HG03108 (cell line): Measurements from ENCODE around the gene LRRFIP1.

ENCODE experiments used
- ATAC-seq: cut with Tn5 transposase; IDR thresholded peaks from one replicate; pipeline ENCODE4 v1.9.1; 2021; ENCODE audit warnings: moderate library complexity; ENCODE audit not compliant: unreplicated experiment

Gene LRRFIP1

DNA sequence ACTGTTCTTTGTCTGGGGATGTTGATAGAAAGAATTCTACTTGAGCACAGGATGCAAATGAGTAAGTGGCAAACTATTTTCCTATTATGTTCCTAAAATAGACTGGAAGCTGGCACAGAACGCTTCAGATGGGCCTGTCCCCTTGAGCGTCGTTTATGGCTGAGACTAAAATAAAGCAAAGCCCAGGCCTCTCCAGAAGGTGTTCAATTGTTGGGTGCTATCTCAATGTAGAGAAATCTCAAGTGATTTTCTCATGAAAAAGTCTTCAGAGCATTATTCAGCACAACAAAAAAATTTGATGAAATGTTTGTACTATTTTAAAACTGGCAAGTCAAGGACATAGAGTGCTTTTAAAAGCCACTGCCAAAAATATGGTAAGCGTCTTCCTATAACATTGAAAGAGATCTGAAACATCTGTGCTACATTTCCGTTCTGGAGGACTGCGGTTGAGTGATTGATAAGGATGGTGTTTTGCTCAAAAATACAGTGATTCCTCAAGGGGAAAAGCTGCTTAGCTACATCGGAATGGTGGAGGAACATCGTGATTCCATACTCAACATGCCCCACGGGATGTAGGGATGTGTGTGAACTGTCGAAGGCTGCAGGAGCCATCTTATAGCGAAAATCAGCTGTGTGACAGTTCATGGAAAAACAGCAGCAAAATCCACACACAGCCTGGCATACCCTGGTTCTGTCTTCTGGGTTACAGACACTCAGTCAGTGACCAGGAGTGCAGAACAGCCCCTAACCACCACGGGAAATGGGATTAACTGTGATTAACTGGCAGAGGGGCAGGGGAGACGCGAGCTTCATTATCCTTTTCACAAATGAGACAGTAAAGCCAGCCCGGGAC lies 10.4 kb upstream of the LRRFIP1 start:
- no peak for ATAC-seq

DNA sequence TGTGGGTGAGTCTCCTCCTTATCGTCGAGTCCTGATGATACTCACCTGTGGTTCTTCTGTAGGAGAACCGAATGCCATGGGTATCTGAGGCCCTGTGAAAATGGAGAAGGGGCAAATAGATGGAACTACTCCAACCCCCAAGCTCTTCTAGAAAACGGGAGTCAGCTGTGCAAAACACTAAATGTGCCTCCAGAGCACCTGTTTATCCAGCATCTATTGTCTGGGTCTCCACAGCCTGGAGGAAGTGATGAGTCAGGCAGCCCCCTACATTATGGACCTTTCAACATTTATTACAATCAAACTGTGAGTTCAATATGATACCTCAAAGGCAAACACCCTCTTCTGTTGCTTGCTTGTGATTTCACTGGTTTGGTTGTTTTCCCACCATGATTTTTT lies 9.8 kb upstream of the LRRFIP1 start:
- no peak for ATAC-seq

- no peak for ATAC-seq
Observed at GRCh38 chr2:237618449-237618848, 8.9 kb upstream of the LRRFIP1 start.

DNA sequence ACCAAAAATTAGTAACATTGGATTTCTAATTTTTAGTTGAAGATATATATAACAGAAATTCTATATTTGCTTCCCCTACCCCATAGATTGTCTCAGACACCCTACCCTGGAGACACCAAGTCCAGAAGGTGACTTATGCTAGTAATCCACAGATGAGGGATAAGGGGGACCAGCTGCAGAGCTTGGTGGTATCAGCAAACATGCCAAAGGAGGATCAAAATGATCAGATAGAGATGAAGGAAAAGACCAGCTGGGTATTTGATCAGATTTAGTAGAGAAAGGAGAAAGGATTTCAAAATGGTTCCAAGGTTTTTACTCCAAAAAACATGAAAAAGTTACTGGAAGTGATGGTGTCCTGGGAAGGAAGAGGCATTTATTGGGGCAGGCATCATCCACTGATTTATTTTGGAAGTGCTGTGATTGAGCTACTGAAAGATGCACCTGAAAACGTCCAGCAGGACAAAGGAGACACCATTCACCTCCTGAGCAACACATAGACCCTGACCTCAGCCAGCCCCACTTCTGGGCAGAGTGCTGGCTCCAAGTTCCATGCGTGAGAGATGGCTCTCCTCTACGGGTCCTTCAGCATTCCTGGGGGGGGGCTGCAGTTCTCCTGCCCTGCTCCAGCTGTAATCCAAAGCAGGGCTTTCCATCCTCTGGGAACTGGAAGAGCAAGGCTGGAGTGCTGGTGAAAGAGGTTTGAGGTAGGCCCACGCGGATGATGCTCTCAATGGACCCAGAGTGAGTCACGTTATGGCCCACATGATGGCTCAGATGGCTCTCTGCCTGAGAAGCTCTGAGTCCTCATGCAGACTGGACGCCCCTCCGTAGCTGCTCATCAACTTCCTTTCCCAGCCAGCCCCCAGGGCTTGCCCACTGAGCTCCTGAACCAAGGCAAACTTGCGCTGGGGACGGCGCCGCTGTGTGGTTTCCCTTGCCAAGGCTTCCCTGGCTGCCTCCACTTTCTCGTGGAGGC lies 3.7 kb upstream of the LRRFIP1 start:
- ATAC-seq: no peak

DNA sequence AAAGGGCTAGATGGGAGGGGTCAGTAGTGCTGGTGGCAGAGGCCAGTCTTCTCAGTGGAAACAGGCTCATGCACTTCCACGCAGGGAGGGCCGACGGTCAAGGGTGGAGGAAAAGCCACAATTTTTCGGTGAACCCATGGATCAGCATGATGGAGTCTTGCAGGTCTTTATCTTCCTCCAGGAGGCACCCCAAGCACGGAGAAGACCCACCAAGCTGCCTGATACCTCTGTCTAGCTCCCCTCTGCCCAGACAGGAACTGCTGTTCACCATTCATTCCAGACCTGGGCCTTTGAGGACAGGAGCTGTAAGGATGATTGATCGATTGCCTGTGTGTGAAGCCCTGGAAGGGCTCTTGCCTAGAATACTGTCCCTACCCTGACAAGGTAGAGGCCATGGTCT lies 2.8 kb upstream of the LRRFIP1 start:
- ATAC-seq: no peak

- ATAC-seq: no peak
Observed at GRCh38 chr2:237625216-237625705, 2.1 kb upstream of the LRRFIP1 start.

DNA sequence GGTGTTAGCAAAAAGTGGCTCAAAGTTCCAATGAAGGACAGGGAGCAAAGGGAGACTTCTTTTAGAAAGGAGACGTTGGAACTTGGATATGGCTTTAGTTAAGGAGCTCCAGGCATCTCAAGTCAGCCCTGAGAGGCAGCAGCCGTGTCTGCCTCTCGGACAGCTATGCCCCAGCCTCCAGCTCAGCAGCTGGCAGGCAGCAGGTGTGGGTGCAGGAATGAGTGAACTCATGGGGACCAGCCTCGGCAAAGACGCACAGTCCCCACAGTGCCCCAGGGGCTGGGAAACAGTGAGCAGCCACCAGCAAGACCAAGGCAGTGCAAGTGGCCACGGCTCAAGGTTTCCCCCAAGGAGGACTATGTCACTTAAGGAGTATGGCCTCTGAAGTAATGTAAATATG lies 1.6 kb upstream of the LRRFIP1 start:
- ATAC-seq: no peak

- ATAC-seq: no peak
Observed at GRCh38 chr2:237626813-237627440, 460 bp upstream of the LRRFIP1 start.

- ATAC-seq: no peak
Observed at GRCh38 chr2:237628247-237629187, 1.1 kb downstream of the LRRFIP1 start.

GRCh38 chr2:237629188-237629534 lies 1.8 kb downstream of the LRRFIP1 start:
- no peak for ATAC-seq

- ATAC-seq: no peak
Observed at GRCh38 chr2:237629739-237630138, 2.4 kb downstream of the LRRFIP1 start.

DNA sequence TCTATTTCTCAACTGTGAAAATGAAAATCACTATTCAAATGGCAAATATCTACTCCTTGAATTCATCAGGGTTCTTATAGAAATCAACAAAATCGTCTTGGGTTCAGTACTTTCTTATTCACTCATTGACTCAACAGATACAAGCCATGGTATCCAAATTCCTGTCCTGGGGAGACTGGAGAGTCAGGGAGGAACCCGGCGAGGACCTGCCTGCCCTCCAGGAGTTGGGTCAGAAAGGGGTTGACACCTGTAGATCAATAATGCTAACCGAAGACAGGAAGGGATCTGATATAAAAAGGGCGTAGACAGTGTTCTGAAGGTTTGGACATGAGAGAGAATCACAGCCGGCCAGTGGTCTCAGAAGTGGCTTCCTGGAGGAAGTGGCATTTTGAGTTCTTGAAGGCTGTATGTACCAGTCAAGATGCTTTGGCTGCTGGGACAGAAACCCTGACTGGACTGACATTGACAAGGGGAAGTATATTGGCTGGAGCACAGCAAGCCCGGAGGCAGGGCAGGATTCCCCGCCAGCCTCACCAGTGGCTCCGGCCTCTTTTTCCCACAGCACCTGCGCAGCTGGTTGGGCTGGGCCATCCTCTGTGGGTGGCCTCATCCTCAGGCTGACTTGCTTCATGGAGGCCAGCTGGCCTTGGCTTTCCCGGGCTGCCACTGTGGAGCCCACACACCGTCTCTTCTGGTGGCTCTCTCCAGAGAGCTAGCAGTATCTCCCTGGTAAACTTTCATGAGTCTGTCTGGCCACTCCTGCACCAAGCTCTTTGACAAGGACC lies 3.0 kb downstream of the LRRFIP1 start:
- ATAC-seq: no peak

DNA sequence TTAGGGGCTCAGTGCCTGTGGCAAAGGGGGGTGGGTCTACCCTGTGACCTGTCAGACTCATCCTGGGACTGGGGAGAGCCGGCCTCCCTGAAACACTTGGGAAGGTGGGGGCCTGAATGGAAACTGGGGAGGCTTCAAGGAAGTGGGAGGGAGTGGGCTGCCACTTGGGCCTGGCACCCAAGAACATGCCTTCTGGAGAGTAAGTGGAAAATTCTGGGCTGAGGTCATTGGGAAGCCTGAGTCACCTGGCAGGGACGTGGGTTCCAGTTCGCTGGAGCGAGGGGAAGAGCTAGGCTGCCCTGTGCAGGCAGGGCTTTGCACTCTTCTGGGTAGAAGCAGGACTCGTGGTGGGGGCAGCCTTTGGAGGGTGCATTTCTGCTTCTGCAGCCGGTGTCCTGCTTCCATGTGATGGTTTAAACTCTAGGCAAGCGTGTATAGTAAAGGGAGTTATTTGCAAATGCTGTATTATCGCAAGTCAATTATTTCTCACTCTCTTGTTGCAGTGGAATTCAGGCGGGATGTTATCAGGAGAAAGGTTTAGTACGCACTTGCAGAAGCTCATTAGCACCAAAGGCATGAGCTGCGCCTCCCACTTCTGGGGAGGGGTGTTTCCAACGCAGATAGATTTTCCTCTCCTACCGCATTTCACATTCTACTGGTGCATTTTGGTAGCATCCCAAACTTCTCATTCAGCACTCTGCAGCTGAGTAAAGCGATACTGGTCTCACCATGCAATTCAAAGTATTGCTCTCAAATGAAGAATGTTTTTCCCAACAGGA lies 3.8 kb downstream of the LRRFIP1 start:
- ATAC-seq: no peak

- ATAC-seq: no peak
Observed at GRCh38 chr2:237631801-237632585, 4.6 kb downstream of the LRRFIP1 start.

GRCh38 chr2:237633061-237633561 lies 5.7 kb downstream of the LRRFIP1 start:
- ATAC-seq: no peak

DNA sequence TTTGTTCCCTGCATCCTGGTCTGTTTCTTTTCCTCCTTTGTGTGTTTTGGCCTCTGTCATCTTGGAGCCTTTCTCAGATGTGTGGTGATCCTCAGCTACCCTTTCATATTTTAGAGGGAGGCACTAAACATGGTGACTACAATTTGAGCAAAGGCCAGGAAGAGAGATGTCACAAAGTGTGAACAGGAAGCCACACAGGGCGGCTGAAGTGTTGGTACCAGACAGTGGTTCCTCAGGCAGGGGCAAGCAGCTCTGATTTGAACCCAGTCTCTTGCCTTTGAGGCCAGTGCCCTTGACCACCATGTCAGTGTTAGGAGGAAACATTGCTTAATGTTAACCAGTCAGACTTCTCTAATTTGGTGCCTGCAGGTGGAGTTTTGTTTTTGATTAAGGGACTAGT lies 9.2 kb downstream of the LRRFIP1 start:
- no peak for ATAC-seq

DNA sequence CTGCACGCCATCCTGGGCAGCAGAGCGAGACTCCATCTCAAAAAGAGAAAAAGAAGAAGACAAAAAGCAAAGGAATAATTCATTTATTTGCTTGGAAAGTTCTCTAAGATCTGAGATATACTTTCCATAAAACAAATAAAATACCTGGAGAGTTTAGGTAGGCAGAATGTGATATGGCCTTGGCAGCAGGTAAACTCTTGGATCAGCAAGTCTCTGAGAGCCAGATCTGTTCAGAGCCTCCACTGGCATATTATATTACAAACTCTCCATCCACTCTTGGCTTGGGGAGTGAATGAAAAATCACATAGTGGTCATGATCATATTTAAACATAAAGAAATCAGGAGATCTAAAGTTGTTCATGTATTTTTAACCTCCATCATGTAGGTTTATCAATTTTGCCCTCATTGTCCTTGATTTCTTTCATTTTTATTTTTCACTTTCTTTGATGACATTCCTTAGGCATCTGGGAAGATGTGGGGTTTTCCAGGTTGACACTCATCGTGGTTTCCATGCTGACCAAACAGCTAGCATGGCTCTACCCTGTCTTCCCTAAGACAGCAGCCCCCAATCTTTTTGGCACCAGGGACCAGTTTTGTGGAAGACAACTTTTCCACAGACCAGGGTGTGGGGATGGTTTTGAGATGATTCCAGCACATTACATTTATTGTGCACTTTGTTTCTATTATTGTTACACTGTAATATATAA lies 10.2 kb downstream of the LRRFIP1 start:
- no peak for ATAC-seq
